ENCODE measurements around the gene EIF2AK3. TPM values are rescaled to one million over a fixed set of nuclear protein-coding genes. Genes with fewer than 3 reads are reported as not detected.
A peak's percentile ranks its signal among the peaks of the same experiment; 100 is the strongest.

EIF2AK3 gene
- total and polyA plus RNA-seq, 2 of the 13 experiments (the other 11 are each of a cell fraction or from before 2014, with no cell fraction given), result 10.3 to 30.6 TPM

DNA sequence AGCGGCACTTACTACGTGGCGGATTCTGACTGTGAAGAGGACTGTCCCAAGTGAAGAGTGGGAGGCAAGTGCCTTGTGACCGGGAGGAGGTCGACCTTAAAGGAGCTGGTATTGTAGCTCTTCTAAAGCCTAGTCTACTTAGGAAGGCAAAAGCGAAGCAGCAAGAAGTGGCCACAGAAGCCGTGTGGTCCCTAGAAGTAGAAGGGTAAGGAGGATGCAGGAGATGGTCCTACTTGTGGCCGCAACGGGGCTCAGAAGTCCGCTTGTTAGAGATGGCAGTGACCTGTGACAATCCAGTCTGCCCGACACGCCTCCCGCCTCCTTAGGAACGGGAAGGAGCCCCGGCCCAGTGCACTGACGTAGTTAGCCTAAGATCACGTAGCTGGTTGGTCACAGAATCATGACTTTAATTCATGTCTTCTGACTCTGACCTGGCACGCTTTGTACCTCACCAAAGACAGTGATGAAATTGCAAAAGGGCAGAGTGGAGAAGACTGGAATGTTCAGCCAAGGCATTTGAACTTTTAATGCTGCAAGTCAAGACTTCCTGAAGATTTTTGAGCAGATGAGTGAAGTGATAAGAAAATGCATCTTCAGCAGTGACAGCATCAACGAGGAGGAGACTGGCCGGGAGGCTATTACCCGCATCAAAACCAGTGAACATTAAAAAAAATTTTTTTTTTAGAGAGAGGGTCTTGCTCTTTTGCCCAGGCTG is 749 bp upstream of the EIF2AK3 start (continued):
- TF ChIP-seq ZNF775 (CRISPR knock-in tag; IDR thresholded peaks at IDR 0.05; ENCODE audit: borderline replicate concordance) (no peak), YY1 (IDR thresholded peaks at IDR 0.05; ENCODE audit: insufficient read depth, insufficient replicate concordance, low read depth, low read length) (no peak), ZSCAN5A (CRISPR knock-in tag; IDR thresholded peaks at IDR 0.05; ENCODE audit: borderline replicate concordance) (no peak), HMGXB4 (CRISPR knock-in tag; IDR thresholded peaks at IDR 0.05; ENCODE audit: borderline replicate concordance in 1 of 2, low read depth in 1 of 2) (peak; percentile 44 to 52; a peak in 1 of 4 replicates), ATM (IDR thresholded peaks at IDR 0.05; ENCODE audit: borderline replicate concordance) (no peak), ZBTB42 (CRISPR knock-in tag; IDR thresholded peaks at IDR 0.05) (no peak), KAT2B (IDR thresholded peaks at IDR 0.05; ENCODE audit: borderline replicate concordance, low read depth, low read length) (no peak), ZNF282 (IDR thresholded peaks at IDR 0.05; ENCODE audit: partially characterized antibody) (no peak), EP300 (IDR thresholded peaks at IDR 0.05; ENCODE audit: low read depth in 2 of 2, low read length in 2 of 2) (0 out of 4 replicates have a peak, but pooled peaks of 1 of the 2 experiments have one; percentile 44), EP300 (CRISPR knock-in tag; IDR thresholded peaks at IDR 0.05; ENCODE audit: borderline replicate concordance) (no peak; the same call in 1 of the 2 replicates), ZMYM2 (CRISPR knock-in tag; IDR thresholded peaks at IDR 0.05) (no peak), SNAPC2 (CRISPR knock-in tag; IDR thresholded peaks at IDR 0.05) (0 out of 2 replicates have a peak, but pooled peaks have one; percentile 17), ADNP (CRISPR knock-in tag; IDR thresholded peaks at IDR 0.05) (no peak), E2F5 (CRISPR knock-in tag; conservative IDR thresholded peaks at IDR 0.05) (no peak), PRMT3 (CRISPR knock-in tag; IDR thresholded peaks at IDR 0.05; ENCODE audit: borderline replicate concordance, low read depth) (no peak), CERS6 (CRISPR knock-in tag; IDR thresholded peaks at IDR 0.05) (no peak)
- TF ChIP-seq, protein P1, sequence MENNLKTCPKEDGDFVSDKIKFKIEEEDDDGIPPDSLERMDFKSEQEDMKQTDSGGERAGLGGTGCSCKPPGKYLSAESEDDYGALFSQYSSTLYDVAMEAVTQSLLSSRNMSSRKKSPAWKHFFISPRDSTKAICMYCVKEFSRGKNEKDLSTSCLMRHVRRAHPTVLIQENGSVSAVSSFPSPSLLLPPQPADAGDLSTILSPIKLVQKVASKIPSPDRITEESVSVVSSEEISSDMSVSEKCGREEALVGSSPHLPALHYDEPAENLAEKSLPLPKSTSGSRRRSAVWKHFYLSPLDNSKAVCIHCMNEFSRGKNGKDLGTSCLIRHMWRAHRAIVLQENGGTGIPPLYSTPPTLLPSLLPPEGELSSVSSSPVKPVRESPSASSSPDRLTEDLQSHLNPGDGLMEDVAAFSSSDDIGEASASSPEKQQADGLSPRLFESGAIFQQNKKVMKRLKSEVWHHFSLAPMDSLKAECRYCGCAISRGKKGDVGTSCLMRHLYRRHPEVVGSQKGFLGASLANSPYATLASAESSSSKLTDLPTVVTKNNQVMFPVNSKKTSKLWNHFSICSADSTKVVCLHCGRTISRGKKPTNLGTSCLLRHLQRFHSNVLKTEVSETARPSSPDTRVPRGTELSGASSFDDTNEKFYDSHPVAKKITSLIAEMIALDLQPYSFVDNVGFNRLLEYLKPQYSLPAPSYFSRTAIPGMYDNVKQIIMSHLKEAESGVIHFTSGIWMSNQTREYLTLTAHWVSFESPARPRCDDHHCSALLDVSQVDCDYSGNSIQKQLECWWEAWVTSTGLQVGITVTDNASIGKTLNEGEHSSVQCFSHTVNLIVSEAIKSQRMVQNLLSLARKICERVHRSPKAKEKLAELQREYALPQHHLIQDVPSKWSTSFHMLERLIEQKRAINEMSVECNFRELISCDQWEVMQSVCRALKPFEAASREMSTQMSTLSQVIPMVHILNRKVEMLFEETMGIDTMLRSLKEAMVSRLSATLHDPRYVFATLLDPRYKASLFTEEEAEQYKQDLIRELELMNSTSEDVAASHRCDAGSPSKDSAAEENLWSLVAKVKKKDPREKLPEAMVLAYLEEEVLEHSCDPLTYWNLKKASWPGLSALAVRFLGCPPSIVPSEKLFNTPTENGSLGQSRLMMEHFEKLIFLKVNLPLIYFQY (CRISPR knock-in tag; IDR thresholded peaks at IDR 0.05; ENCODE audit: borderline replicate concordance), result no peak; the same call in 1 of the 2 replicates
- TF ChIP-seq, protein P2, sequence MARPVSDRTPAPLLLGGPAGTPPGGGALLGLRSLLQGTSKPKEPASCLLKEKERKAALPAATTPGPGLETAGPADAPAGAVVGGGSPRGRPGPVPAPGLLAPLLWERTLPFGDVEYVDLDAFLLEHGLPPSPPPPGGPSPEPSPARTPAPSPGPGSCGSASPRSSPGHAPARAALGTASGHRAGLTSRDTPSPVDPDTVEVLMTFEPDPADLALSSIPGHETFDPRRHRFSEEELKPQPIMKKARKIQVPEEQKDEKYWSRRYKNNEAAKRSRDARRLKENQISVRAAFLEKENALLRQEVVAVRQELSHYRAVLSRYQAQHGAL (CRISPR knock-in tag; IDR thresholded peaks at IDR 0.05; ENCODE audit: not compliant biosample characterization), result no peak
